GM12892 (cell line): ENCODE data around the gene USP7.

Experiments
- POLR2A ChIP-seq: IDR thresholded peaks from 2 replicates; pipeline ENCODE4 v1.6.1; 2011; ENCODE audit warnings: low read depth, low read length, control low read depth
- POLR2AphosphoS5 ChIP-seq: IDR thresholded peaks from 2 replicates; pipeline ENCODE4 v1.6.1; 2011; ENCODE audit warnings: low read depth, low read length, control low read depth

DNA sequence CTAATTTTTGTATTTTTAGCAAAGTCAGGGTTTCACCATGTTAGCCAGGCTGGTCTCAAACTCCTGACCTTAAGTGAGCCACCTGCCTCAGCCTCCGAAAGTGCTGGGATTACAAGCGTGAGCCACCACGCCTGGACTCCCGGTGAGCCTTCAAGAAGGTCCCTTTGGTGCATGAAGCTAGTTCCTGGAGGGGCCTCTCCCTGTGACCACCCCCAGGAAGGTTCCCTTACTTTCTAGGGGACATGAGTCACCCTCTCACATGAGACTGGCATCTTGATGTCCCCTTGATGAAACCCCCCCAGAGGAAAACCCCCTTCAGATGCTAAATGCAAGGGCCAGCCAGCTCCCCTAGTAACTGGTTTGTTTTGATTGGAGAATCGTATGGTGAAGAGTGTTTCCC lies 107.7 kb downstream of the USP7 start:
- TF ChIP-seq POLR2A (no peak), POLR2AphosphoS5 (no peak)
